Karpas-422 (cell line): ENCODE results near the gene IFRD2. TPM values are rescaled to one million over a fixed set of nuclear protein-coding genes. Genes with fewer than 3 reads are reported as not detected.

Source experiments
- DNase-seq: peaks from one replicate; pipeline ENCODE4 v3.0.0-alpha.2; 2015
- H2AFZ ChIP-seq: fragments of 200-600 bp; sonication (generic); 2 replicates; pipeline ENCODE4 v1.6.1; 2014; ENCODE audit warnings: antibody characterized with exemption, low read length, mixed read lengths
- H3K27ac ChIP-seq: fragments of 200-600 bp; sonication (generic); 2 replicates; pipeline ENCODE4 v1.5.1; 2014; ENCODE audit warnings: mild to moderate bottlenecking, low read length, moderate library complexity
- H3K27me3 ChIP-seq: fragments of 200-600 bp; sonication (generic); 2 replicates; pipeline ENCODE4 v1.6.1; 2014; ENCODE audit warnings: low read length, mixed read lengths
- H3K36me3 ChIP-seq: fragments of 200-600 bp; sonication (generic); 2 replicates; pipeline ENCODE4 v1.6.1; 2014; ENCODE audit warnings: low read length, mixed read lengths; ENCODE audit not compliant: insufficient read depth
- H3K4me1 ChIP-seq: fragments of 200-600 bp; sonication (generic); 2 replicates; pipeline ENCODE4 v1.6.1; 2014; ENCODE audit warnings: mild to moderate bottlenecking, low read length, mixed read lengths
- H3K4me2 ChIP-seq: fragments of 200-600 bp; sonication (generic); 2 replicates; pipeline ENCODE4 v1.6.1; 2014; ENCODE audit warnings: low read length, low read depth, mild to moderate bottlenecking; ENCODE audit not compliant: poor library complexity, severe bottlenecking
- H3K4me3 ChIP-seq: fragments of 200-600 bp; sonication (generic); 2 replicates; pipeline ENCODE4 v1.5.1; 2014; ENCODE audit warnings: mild to moderate bottlenecking, antibody characterized with exemption, low read length, mixed read lengths
- H3K79me2 ChIP-seq: fragments of 200-600 bp; sonication (generic); 2 replicates; pipeline ENCODE4 v1.6.1; 2014; ENCODE audit warnings: mild to moderate bottlenecking, low read length, mixed read lengths
- H3K9ac ChIP-seq: fragments of 200-600 bp; sonication (generic); 2 replicates; pipeline ENCODE4 v1.6.0; 2014; ENCODE audit warnings: low read length
- H3K9me2 ChIP-seq: fragments of 200-600 bp; sonication (generic), shearing (Covaris generic); replicated peaks from 2 replicates; pipeline ENCODE4 v1.6.0; 2014; ENCODE audit warnings: mild to moderate bottlenecking, low read length, moderate library complexity; ENCODE audit not compliant: insufficient read depth
- H3K9me3 ChIP-seq: fragments of 300-700, 200-600 bp; sonication (generic); 2 replicates; pipeline ENCODE4 v1.6.1; 2014; ENCODE audit warnings: low read length, mixed read lengths
- H4K20me1 ChIP-seq: fragments of 200-600 bp; sonication (generic); 2 replicates; pipeline ENCODE4 v1.6.1; 2014; ENCODE audit warnings: mild to moderate bottlenecking, antibody characterized with exemption, low read length, low read depth; ENCODE audit not compliant: insufficient read depth
- total RNA-seq: library from RNA; depleted of rRNA; stranded (reverse); fragments of >200 nt; shearing (Covaris generic); gene quantifications from 2 replicates; pipeline ENCODE4 v1.2.3, GENCODE V29; 2014; ENCODE audit warnings: low replicate concordance

IFRD2 gene
- total RNA-seq, 1 experiment from 2014 or later: 75.2 TPM

DNA sequence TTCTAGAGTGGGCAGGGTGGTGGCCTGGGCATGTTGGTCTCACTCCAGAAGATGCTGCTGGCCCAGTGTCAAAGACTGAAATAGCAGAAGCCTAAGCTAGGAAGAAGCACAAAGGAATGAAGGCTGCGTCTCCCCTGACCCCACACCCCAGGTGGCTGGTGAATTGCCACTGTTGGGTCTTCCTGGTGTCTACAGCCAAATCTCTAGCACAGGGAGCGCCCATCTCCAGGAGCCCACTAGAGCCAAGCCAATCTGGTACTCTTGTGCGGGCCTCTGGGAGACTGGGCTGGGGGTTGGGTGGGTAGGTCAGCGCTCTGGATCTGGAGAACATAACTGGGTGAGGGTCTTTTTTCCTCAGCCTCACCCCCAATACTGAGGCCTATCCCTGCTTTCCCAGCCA is 34.9 kb upstream of the IFRD2 start:
- Histone ChIP-seq H3K4me1 (peaks cover 40% of the 10 kb centered on the region), H3K79me2 (peaks cover 22% of the 10 kb centered on the region), H3K27me3 (no peaks in the 10 kb centered on the region), H3K4me2 (peak overlapping the region; percentile 82), H3K9me3 (no peaks in the 10 kb centered on the region), H3K9ac (peak overlapping the region; percentile 90), H4K20me1 (peaks cover 6% of the 10 kb centered on the region; the same call in 1 of the 2 replicates), H3K36me3 (peaks cover 25% of the 10 kb centered on the region; the same call in 1 of the 2 replicates), H3K9me2 (no peaks in the 10 kb centered on the region), H3K27ac (no peak overlapping the region), H3K4me3 (peak overlapping the region; percentile 94), H2AFZ (no peak overlapping the region)
- no peak for DNase-seq

DNA sequence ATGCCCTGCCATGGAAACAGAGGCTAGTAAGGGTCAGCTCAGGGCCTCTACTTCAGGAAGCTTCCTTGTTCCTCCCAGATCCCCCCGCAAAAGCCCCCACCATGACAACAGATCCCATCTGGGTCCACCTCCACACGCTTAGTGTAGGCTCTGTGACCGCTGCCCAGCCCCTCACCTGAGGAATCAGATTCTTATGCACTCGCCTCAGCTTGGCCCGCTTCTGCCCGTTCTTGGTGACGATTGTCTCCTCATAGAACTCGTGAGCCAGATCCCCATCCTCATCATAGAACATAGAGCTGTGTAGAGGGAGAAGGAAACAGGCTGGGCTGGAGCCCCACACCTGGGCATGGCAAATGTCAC is 33.9 kb upstream of the IFRD2 start:
- no peak overlapping the region for H3K27ac ChIP-seq
- H3K27me3 ChIP-seq: no peaks in the 10 kb centered on the region
- 0 out of 2 replicates have a peak overlapping the region, but pooled peaks have one; percentile 90 for H3K9ac ChIP-seq
- H3K79me2 ChIP-seq: peaks cover 19% of the 10 kb centered on the region
- peaks cover 15% of the 10 kb centered on the region; the same call in 1 of the 2 replicates for H3K36me3 ChIP-seq
- H3K4me3 ChIP-seq: no peak overlapping the region
- H3K4me2 ChIP-seq: no peak overlapping the region
- no peak for DNase-seq
- no peaks in the 10 kb centered on the region for H3K9me3 ChIP-seq
- H4K20me1 ChIP-seq: peaks cover 6% of the 10 kb centered on the region; the same call in 1 of the 2 replicates
- peaks cover 44% of the 10 kb centered on the region for H3K4me1 ChIP-seq
- no peaks in the 10 kb centered on the region for H3K9me2 ChIP-seq
- no peak overlapping the region for H2AFZ ChIP-seq

DNA sequence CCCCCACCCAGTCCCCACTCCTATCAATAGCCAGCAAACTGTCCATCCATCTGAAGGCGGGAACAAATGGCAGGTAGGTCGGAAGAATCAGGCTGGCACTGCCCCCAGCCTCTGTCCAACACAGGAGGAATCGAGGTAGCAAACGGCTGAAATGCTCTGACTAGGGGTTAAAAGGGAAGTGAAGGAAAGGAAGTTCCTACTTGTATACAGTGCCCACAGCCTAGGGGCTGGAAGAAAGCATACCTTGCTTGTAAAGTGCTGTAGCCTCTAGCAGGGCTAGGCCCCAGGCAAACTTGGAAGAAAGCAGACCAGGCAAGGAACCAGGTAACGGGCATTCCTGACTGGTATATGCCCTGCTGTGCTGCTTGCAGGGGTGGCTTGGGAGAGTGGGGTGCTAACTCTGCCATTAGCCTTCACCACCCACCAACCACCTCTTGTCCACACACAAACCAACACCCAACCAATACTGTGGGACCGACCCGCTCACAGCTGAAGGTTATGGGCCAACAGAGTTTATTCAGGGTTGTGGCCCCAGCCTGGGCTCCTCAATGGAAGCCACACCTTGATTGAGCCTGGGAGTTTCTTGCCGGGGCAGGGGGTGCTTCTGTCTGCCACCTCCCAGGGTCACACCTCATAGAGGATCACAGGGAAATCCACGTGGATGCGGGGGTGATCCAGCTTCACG is 33.4 kb upstream of the IFRD2 start:
- no peak overlapping the region for H3K4me2 ChIP-seq
- DNase-seq: no peak

DNA sequence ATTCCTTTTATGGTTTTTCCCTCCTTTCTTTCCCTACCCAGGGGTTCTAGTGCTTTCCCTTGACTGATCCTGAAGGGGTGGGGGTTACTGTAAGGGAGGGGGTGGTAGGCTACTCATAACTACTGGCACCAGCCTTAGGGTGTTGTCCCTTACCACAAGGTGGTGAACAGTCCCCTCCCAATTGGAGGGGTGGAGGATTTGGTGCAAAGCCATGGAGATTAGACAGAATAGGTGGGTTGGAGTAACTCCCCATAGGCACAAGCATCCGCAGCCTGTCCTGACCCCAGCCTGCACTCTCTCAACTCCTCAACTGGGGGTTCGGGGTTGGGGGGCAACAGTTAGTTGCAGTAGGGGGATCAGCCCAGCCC is 32.9 kb upstream of the IFRD2 start:
- peaks cover 44% of the 10 kb centered on the region for H3K4me1 ChIP-seq
- peaks cover 9% of the 10 kb centered on the region; the same call in 1 of the 2 replicates for H3K36me3 ChIP-seq
- no peak for DNase-seq
- H2AFZ ChIP-seq: no peak overlapping the region
- H4K20me1 ChIP-seq: peaks cover 6% of the 10 kb centered on the region; the same call in 1 of the 2 replicates
- H3K9me2 ChIP-seq: no peaks in the 10 kb centered on the region
- no peaks in the 10 kb centered on the region for H3K9me3 ChIP-seq
- peaks cover 27% of the 10 kb centered on the region for H3K79me2 ChIP-seq
- H3K4me3 ChIP-seq: no peak overlapping the region
- no peak overlapping the region for H3K27ac ChIP-seq
- H3K27me3 ChIP-seq: no peaks in the 10 kb centered on the region
- no peak overlapping the region for H3K4me2 ChIP-seq
- no peak overlapping the region for H3K9ac ChIP-seq

More for the DNA sequence above, 33.4 kb upstream of the IFRD2 start:
- no peaks in the 10 kb centered on the region for H3K9me3 ChIP-seq
- 0 out of 2 replicates have a peak overlapping the region, but pooled peaks have one; percentile 90 for H3K9ac ChIP-seq
- no peak overlapping the region for H2AFZ ChIP-seq
- no peak overlapping the region for H3K27ac ChIP-seq
- H3K4me3 ChIP-seq: no peak overlapping the region
- H3K9me2 ChIP-seq: no peaks in the 10 kb centered on the region
- H3K27me3 ChIP-seq: no peaks in the 10 kb centered on the region
- H3K4me1 ChIP-seq: peaks cover 42% of the 10 kb centered on the region
- H3K79me2 ChIP-seq: peaks cover 22% of the 10 kb centered on the region
- H3K36me3 ChIP-seq: peaks cover 10% of the 10 kb centered on the region; the same call in 1 of the 2 replicates
- H4K20me1 ChIP-seq: peaks cover 6% of the 10 kb centered on the region; the same call in 1 of the 2 replicates

DNA sequence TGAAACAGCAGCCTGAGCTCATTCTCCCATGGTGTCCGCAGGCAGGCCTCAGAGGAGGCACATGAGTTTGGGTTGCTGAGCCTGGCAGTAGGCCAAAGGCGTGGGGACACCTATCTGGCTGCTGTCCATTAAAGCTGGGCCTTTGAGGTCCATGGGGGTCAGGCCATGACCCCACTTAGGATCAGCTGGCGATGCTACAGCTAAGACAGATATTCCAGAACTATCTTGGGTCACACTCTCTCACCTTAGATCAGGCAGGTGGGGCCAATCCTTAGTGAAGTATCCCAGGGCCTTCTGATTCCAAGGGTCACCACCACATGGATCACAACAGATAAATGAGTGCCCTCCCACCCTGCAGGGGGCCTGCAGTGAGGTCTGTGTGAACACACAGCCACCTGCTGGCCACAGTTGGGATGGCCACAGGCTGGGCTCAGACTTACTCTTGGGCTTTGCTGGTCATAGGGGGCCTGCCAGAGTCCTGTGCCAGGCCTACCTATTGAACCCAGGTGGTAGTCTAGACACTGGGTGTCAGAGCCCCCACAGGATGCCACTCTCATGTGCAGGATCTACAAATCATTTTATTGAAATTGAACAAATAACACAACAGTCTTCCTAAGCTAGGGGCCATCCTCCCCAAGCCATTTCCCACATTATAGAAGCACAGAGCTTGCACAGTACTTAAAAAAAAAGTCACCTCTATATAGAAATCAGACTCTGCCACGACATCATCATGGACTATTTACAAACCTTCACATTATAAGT is 32.3 kb upstream of the IFRD2 start:
- peak; percentile 83 for DNase-seq
- H4K20me1 ChIP-seq: peaks cover 6% of the 10 kb centered on the region; the same call in 1 of the 2 replicates
- peaks cover 33% of the 10 kb centered on the region for H3K79me2 ChIP-seq
- H3K4me1 ChIP-seq: peaks cover 41% of the 10 kb centered on the region
- H3K27me3 ChIP-seq: no peaks in the 10 kb centered on the region
- peaks cover 4% of the 10 kb centered on the region; the same call in 1 of the 2 replicates for H3K36me3 ChIP-seq
- no peak overlapping the region for H3K4me2 ChIP-seq
- no peaks in the 10 kb centered on the region for H3K9me2 ChIP-seq
- no peak overlapping the region for H3K27ac ChIP-seq
- H2AFZ ChIP-seq: no peak overlapping the region
- no peak overlapping the region for H3K4me3 ChIP-seq
- H3K9me3 ChIP-seq: no peaks in the 10 kb centered on the region
- H3K9ac ChIP-seq: no peak overlapping the region

DNA sequence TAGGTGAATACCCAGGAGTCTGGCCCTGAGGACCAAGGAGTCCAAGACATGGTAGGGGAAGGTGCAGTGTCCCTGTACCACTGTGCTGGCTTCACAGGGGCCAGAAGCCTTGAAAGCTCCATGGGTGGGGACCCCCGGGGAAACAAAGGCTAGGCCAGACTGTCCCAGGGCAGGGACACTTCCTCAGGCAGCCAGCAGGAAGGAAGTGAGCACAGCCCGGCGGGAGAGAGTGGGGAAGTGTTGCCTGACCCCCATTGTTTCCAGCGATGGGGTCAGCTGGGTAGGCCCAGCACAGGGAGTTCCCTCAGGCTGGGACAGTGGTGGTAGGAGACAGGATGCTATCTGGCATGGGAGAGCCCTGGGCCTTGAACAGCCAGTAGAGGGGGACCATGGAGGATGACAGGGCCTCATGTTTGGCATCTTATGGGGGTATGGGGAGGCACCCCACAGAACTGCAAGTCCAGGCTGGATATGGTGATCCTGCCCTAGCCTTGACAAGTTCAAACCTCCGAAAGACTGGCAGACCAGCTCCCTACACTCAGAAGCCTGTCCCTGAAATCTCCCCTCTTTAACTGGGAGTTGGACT is 31.5 kb upstream of the IFRD2 start:
- Histone ChIP-seq H2AFZ (no peak overlapping the region), H3K27me3 (no peaks in the 10 kb centered on the region), H3K9me3 (no peaks in the 10 kb centered on the region), H3K36me3 (peaks cover 9% of the 10 kb centered on the region; the same call in 1 of the 2 replicates), H3K4me2 (no peak overlapping the region), H3K79me2 (peaks cover 41% of the 10 kb centered on the region), H4K20me1 (peaks cover 6% of the 10 kb centered on the region; the same call in 1 of the 2 replicates), H3K4me1 (peaks cover 34% of the 10 kb centered on the region), H3K9me2 (no peaks in the 10 kb centered on the region), H3K4me3 (no peak overlapping the region), H3K9ac (no peak overlapping the region), H3K27ac (no peak overlapping the region)
- DNase-seq: no peak

DNA sequence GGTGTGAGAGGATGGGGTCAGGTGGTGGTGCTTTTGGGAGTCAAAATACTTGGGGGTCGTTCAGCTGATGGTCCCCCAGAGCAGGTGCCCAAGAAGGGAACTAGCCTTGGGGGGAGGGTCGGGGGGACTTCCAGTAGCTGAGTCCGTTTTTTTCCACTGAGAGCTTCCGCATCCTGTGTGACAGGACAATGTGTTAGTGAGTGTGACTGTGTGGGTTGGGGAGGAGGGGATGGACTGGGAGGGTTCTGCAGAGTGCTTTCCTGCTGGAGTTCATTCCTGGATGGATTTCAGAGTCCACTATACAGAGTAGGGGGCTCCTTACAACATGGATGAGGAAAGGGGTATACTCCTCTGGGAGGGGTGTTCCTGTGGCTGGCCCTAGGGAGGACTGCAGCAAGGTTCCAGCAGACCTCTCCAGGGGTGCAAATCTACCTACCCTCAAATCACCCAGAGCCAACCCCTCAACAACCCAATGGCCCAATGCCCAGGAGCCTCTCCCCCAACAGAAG is 30.9 kb upstream of the IFRD2 start:
- Histone ChIP-seq H3K9me2 (no peaks in the 10 kb centered on the region), H2AFZ (no peak overlapping the region), H3K4me2 (no peak overlapping the region), H3K4me1 (peaks cover 29% of the 10 kb centered on the region), H3K27ac (no peak overlapping the region), H4K20me1 (peaks cover 6% of the 10 kb centered on the region; the same call in 1 of the 2 replicates), H3K9me3 (no peaks in the 10 kb centered on the region), H3K36me3 (peaks cover 9% of the 10 kb centered on the region; the same call in 1 of the 2 replicates), H3K79me2 (peaks cover 42% of the 10 kb centered on the region), H3K4me3 (no peak overlapping the region), H3K9ac (no peak overlapping the region), H3K27me3 (no peaks in the 10 kb centered on the region)
- DNase-seq: no peak
